ENCODE results near the gene ACAP1.

ACAP1 gene

DNA sequence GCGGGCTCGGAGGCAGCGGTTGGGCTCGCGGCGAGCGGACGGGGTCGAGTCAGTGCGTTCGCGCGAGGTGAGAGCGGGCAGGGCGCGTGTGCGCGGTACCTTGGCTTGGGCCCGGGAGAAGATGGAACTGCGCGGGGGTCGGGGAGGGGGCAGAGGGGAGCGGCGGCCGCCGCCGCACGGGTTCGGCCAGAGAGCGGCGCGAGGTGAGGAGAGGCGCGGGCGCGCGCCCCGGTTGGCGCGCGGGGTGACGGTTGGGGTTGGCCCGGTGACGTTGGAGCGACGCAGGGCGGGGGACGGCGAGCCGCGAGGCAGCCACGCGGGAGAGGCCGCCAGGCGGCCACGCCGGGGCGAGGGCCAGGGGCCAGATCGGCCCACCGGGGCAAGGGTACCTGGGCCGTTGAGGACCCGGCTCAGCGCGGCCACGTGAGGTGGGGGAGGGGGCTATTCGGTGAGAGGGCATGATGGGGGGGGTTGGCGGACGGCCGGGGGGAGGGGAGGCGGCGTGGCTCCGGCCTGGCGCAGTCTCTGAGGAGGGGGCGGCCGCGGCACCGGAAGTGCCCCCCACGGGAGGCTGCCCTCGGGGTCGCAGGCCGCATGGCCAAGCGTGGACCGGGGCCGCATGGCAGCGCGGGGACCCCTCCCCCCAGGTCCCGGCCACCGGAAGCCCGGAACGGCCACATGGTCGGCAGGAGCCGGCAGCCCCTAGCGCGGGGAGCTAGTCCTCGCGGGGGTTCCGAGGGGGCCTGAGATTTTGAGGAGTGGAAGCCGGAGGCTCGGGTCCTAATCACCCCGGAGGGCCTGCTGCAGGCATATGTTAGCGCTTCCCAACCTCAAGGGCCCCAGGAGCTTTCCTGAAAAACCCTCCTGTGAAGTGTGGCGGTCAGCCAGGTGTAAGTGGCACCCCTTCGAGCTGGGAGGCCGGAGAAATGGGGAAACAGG, 28.4 kb upstream of the ACAP1 start:
- H3K27ac ChIP-seq (ENCODE audit: low read length) = peak overlapping the region; percentile 99
- H3K79me2 ChIP-seq (ENCODE audit: low read length) = peaks cover 48% of the 10 kb centered on the region
- no peaks in the 10 kb centered on the region for H3K9me3 ChIP-seq (ENCODE audit: insufficient read depth, low read length)
- peaks cover 37% of the 10 kb centered on the region for H4K20me1 ChIP-seq (ENCODE audit: insufficient read depth, low read length)
- H3K4me1 ChIP-seq (ENCODE audit: low read length) = peaks cover 19% of the 10 kb centered on the region
- TF ChIP-seq EZH2phosphoT487 (IDR thresholded peaks at IDR 0.05; ENCODE audit: low read depth) = no peak
- TF ChIP-seq, protein P1, sequence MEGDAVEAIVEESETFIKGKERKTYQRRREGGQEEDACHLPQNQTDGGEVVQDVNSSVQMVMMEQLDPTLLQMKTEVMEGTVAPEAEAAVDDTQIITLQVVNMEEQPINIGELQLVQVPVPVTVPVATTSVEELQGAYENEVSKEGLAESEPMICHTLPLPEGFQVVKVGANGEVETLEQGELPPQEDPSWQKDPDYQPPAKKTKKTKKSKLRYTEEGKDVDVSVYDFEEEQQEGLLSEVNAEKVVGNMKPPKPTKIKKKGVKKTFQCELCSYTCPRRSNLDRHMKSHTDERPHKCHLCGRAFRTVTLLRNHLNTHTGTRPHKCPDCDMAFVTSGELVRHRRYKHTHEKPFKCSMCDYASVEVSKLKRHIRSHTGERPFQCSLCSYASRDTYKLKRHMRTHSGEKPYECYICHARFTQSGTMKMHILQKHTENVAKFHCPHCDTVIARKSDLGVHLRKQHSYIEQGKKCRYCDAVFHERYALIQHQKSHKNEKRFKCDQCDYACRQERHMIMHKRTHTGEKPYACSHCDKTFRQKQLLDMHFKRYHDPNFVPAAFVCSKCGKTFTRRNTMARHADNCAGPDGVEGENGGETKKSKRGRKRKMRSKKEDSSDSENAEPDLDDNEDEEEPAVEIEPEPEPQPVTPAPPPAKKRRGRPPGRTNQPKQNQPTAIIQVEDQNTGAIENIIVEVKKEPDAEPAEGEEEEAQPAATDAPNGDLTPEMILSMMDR (IDR thresholded peaks at IDR 0.05; ENCODE audit: low read depth, low read length) = no peak
- peak overlapping the region; percentile 98 for H3K4me2 ChIP-seq (ENCODE audit: low read length)
- H3K36me3 ChIP-seq (replicated peaks; ENCODE audit: low read depth, low read length) = peaks cover 40% of the 10 kb centered on the region
- H2AFZ ChIP-seq (ENCODE audit: low read depth, low read length) = no peak overlapping the region
- peak overlapping the region; percentile 100 for H3K4me3 ChIP-seq (ENCODE audit: low read length)
- peak overlapping the region; percentile 100 for H3K9ac ChIP-seq (ENCODE audit: low read length)
- no peaks in the 10 kb centered on the region for H3K27me3 ChIP-seq (ENCODE audit: low read depth, low read length)

DNA sequence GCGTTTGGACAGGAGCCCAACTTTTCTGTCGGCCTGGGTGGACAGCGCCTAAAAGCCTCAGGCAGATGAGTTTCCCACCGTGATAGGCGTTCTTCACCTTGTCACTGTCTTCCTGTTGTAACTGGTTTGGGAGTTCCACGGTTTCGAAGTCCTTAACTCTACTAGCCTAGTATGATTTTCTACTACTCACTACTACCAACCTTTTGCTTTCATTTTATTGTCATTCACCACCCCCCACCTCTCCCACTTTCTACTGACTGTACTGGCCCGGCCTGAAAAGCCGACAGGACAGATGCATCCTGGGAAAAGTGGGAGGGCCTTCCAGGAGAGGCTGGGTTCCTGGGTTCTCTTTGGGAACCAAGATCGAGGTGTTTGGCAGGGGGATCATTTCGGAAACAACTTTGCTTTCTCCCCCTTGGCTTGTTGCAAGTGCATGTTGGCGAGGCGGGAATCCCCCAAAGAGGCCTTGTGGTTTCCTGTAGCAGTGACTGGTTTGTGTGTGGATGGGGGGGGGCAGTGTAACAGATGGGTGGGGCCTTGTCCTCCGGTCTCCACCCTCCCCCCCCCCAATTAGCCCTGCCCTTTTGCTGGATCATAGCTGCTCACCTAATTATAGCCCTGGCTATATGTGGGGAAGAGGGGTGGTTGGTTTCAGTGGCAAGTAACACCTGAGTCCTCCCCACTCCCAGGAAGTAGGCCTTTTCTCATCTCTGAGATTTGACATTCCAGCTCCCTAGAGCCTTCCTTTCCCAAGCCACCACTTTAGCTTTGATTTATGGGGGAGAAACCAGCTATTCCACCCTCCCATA, 27.5 kb upstream of the ACAP1 start:
- TF ChIP-seq, protein P1 (IDR thresholded peaks at IDR 0.05; ENCODE audit: low read depth, low read length) = no peak
- TF ChIP-seq EZH2phosphoT487 (IDR thresholded peaks at IDR 0.05; ENCODE audit: low read depth) = no peak
- peak overlapping the region; percentile 100 for H3K9ac ChIP-seq (ENCODE audit: low read length)
- peaks cover 38% of the 10 kb centered on the region for H4K20me1 ChIP-seq (ENCODE audit: insufficient read depth, low read length)
- no peaks in the 10 kb centered on the region for H3K27me3 ChIP-seq (ENCODE audit: low read depth, low read length)
- H3K79me2 ChIP-seq (ENCODE audit: low read length) = peaks cover 55% of the 10 kb centered on the region
- H3K4me2 ChIP-seq (ENCODE audit: low read length) = peak overlapping the region; percentile 98
- H2AFZ ChIP-seq (ENCODE audit: low read depth, low read length) = no peak overlapping the region
- H3K9me3 ChIP-seq (ENCODE audit: insufficient read depth, low read length) = no peaks in the 10 kb centered on the region
- peaks cover 19% of the 10 kb centered on the region for H3K4me1 ChIP-seq (ENCODE audit: low read length)
- peaks cover 45% of the 10 kb centered on the region for H3K36me3 ChIP-seq (replicated peaks; ENCODE audit: low read depth, low read length)
- peak overlapping the region; percentile 99 for H3K27ac ChIP-seq (ENCODE audit: low read length)
- H3K4me3 ChIP-seq (ENCODE audit: low read length) = peak overlapping the region; percentile 100

DNA sequence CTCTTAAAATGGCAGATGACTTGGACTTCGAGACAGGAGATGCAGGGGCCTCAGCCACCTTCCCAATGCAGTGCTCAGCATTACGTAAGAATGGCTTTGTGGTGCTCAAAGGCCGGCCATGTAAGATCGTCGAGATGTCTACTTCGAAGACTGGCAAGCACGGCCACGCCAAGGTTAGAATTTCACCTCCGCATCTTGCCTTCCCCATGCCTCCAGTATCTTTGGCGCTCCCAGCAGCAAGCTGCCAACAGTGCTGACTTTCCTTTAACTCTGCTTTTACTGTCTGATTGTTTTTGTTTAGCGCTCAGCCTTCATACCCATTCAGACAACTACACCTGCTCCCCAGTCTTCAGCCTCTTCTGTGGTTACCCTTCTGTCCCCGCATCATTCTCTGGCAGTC, 26.7 kb upstream of the ACAP1 start:
- Histone ChIP-seq H3K4me2 (ENCODE audit: low read length) (peak overlapping the region; percentile 98), H3K27me3 (ENCODE audit: low read depth, low read length) (no peaks in the 10 kb centered on the region), H3K36me3 (replicated peaks; ENCODE audit: low read depth, low read length) (peaks cover 45% of the 10 kb centered on the region), H3K9me3 (ENCODE audit: insufficient read depth, low read length) (no peaks in the 10 kb centered on the region), H3K4me1 (ENCODE audit: low read length) (peaks cover 22% of the 10 kb centered on the region), H3K9ac (ENCODE audit: low read length) (peak overlapping the region; percentile 100), H4K20me1 (ENCODE audit: insufficient read depth, low read length) (peaks cover 38% of the 10 kb centered on the region), H3K27ac (ENCODE audit: low read length) (peak overlapping the region; percentile 99), H3K79me2 (ENCODE audit: low read length) (peaks cover 60% of the 10 kb centered on the region), H3K4me3 (ENCODE audit: low read length) (peak overlapping the region; percentile 100), H2AFZ (ENCODE audit: low read depth, low read length) (no peak overlapping the region)
- no peak for TF ChIP-seq EZH2phosphoT487 (IDR thresholded peaks at IDR 0.05; ENCODE audit: low read depth)
- TF ChIP-seq, protein P1 (IDR thresholded peaks at IDR 0.05; ENCODE audit: low read depth, low read length) = no peak
